ENCODE results near the gene MCF2L. TPM values are rescaled to one million over a fixed set of nuclear protein-coding genes. Genes with fewer than 3 reads are reported as not detected.

MCF2L gene
- total RNA-seq, 2 donors from 2014 or later: 47.6 to 64.7 TPM

- Histone ChIP-seq H3K9me3 (no peaks in the 10 kb centered on the region), H3K36me3 (no peaks in the 10 kb centered on the region), H3K27ac (no peak overlapping the region), H3K4me1 (replicated peaks) (no peaks in the 10 kb centered on the region), H3K4me3 (no peak overlapping the region), H3K27me3 (replicated peaks; ENCODE audit: insufficient read depth) (no peaks in the 10 kb centered on the region)
- no peak for TF ChIP-seq POLR2A (IDR thresholded peaks at IDR 0.05)
- TF ChIP-seq POLR2AphosphoS5 (IDR thresholded peaks at IDR 0.05): no peak
- TF ChIP-seq CTCF (IDR thresholded peaks at IDR 0.05): no peak
- 93% methylated on average over 22 of the region's 22 CpGs for WGBS
- no peak for DNase-seq (ENCODE audit: low spot score)
- intact Hi-C loops (cut with DNase I): no loop called here
These were observed 90.2 kb downstream of the MCF2L start for GRCh38 chr13:113058988-113059850.

GRCh38 chr13:113059891-113060290, 90.9 kb downstream of the MCF2L start:
- intact Hi-C loops (cut with DNase I): no loop called here
- WGBS: 83% methylated on average over 15 of the region's 15 CpGs
- H3K4me3 ChIP-seq: no peak overlapping the region
- H3K4me1 ChIP-seq (replicated peaks): no peaks in the 10 kb centered on the region
- no peaks in the 10 kb centered on the region for H3K9me3 ChIP-seq
- no peaks in the 10 kb centered on the region for H3K36me3 ChIP-seq
- no peak for DNase-seq (ENCODE audit: low spot score)
- TF ChIP-seq POLR2AphosphoS5 (IDR thresholded peaks at IDR 0.05) (no peak), POLR2A (IDR thresholded peaks at IDR 0.05) (no peak), CTCF (IDR thresholded peaks at IDR 0.05) (no peak)
- no peaks in the 10 kb centered on the region for H3K27me3 ChIP-seq (replicated peaks; ENCODE audit: insufficient read depth)
- H3K27ac ChIP-seq: no peak overlapping the region

- H3K9me3 ChIP-seq: no peaks in the 10 kb centered on the region
- no peaks in the 10 kb centered on the region for H3K4me1 ChIP-seq (replicated peaks)
- no peak for DNase-seq (ENCODE audit: low spot score)
- WGBS: 88% methylated on average over 34 of the region's 34 CpGs
- H3K4me3 ChIP-seq: no peak overlapping the region
- H3K27ac ChIP-seq: no peak overlapping the region
- H3K36me3 ChIP-seq: no peaks in the 10 kb centered on the region
- TF ChIP-seq CTCF (IDR thresholded peaks at IDR 0.05) (no peak), POLR2A (IDR thresholded peaks at IDR 0.05) (no peak), POLR2AphosphoS5 (IDR thresholded peaks at IDR 0.05) (no peak)
- H3K27me3 ChIP-seq (replicated peaks; ENCODE audit: insufficient read depth): no peaks in the 10 kb centered on the region
- intact Hi-C loops (cut with DNase I): no loop called here
These were observed 91.7 kb downstream of the MCF2L start for GRCh38 chr13:113060557-113061270.

- H3K9me3 ChIP-seq: no peaks in the 10 kb centered on the region
- H3K4me1 ChIP-seq (replicated peaks): no peaks in the 10 kb centered on the region
- H3K36me3 ChIP-seq: no peaks in the 10 kb centered on the region
- 94% methylated on average over 9 of the region's 9 CpGs for WGBS
- H3K27me3 ChIP-seq (replicated peaks; ENCODE audit: insufficient read depth): no peaks in the 10 kb centered on the region
- no peak for DNase-seq (ENCODE audit: low spot score)
- no peak overlapping the region for H3K27ac ChIP-seq
- TF ChIP-seq CTCF (IDR thresholded peaks at IDR 0.05): no peak
- no peak for TF ChIP-seq POLR2AphosphoS5 (IDR thresholded peaks at IDR 0.05)
- TF ChIP-seq POLR2A (IDR thresholded peaks at IDR 0.05): no peak
- no peak overlapping the region for H3K4me3 ChIP-seq
- intact Hi-C loops (cut with DNase I): no loop called here
These were observed 92.2 kb downstream of the MCF2L start for GRCh38 chr13:113061271-113061625.
